Prostate gland (tissue), 2 donors: ENCODE measurements around the gene ADPRS.

Source experiments
- CTCF ChIP-seq, 4 experiments: fragments of 200-600 bp in 2 of 4; fragments of 450-650 bp in 2 of 4; sonication (generic) in 2 of 4; IDR thresholded peaks; 1 replicate in 3 of 4; 2 replicates in 1 of 4; pipeline ENCODE4 v1.5.1; 2016 to 2019; ENCODE audit warnings: antibody characterized with exemption in 4 of 4, mild to moderate bottlenecking in 2 of 4, moderate library complexity in 2 of 4
- POLR2A ChIP-seq: fragments of 450-650 bp; IDR thresholded peaks from one replicate; pipeline ENCODE4 v1.6.1; 2016; ENCODE audit warnings: antibody characterized with exemption, mild to moderate bottlenecking

GRCh38 chr1:36101546-36101945 is 12.9 kb downstream of the ADPRS start:
- TF ChIP-seq CTCF (IDR thresholded peaks at IDR 0.05) (no peak), POLR2A (no peak)
